OCI-LY1 (cell line): ENCODE measurements around the gene AGTRAP.

Experiments
- H2AFZ ChIP-seq: fragments of 200-600 bp; sonication (generic), shearing (Covaris generic); 2 replicates; pipeline ENCODE4 v1.6.0; 2014; ENCODE audit warnings: antibody characterized with exemption, mild to moderate bottlenecking, low read length
- H3F3A ChIP-seq: fragments of 200-600 bp; sonication (generic), shearing (Covaris generic); 2 replicates; pipeline ENCODE4 v1.6.0; 2014; ENCODE audit warnings: mild to moderate bottlenecking, antibody characterized with exemption, low read length, moderate library complexity; ENCODE audit not compliant: insufficient read depth
- H3K27ac ChIP-seq: fragments of 200-600 bp; sonication (generic); 2 replicates; pipeline ENCODE4 v1.5.1; 2014; ENCODE audit warnings: low read length, mixed run types, mild to moderate bottlenecking, low read depth; ENCODE audit not compliant: poor library complexity, severe bottlenecking
- H3K27me3 ChIP-seq: fragments of 200-600 bp; sonication (generic); 2 replicates; pipeline ENCODE4 v1.6.0; 2014; ENCODE audit warnings: antibody characterized with exemption, mild to moderate bottlenecking, low read length, moderate library complexity; ENCODE audit not compliant: insufficient read depth
- H3K36me3 ChIP-seq: fragments of 200-600 bp; sonication (generic); 2 replicates; pipeline ENCODE4 v1.6.1; 2014; ENCODE audit warnings: mild to moderate bottlenecking, antibody characterized with exemption, low read length, moderate library complexity, mixed read lengths; ENCODE audit not compliant: insufficient read depth
- H3K4me1 ChIP-seq: fragments of 200-600 bp; sonication (generic); 2 replicates; pipeline ENCODE4 v1.5.1; 2014; ENCODE audit warnings: mild to moderate bottlenecking, low read length, moderate library complexity; ENCODE audit not compliant: insufficient read depth, severe bottlenecking
- H3K4me2 ChIP-seq: fragments of 200-600 bp; sonication (generic), shearing (Covaris generic); 2 replicates; pipeline ENCODE4 v1.6.1; 2014; ENCODE audit warnings: low read length
- H3K4me3 ChIP-seq: fragments of 200-600 bp; sonication (generic); 2 replicates; pipeline ENCODE4 v1.5.1; 2014; ENCODE audit warnings: low read length, low read depth, mild to moderate bottlenecking, mixed read lengths; ENCODE audit not compliant: poor library complexity, severe bottlenecking
- H3K79me2 ChIP-seq: fragments of 200-600 bp; shearing (Covaris generic); 2 replicates; pipeline ENCODE4 v1.6.1; 2016; ENCODE audit warnings: mixed run types, low read length, mixed read lengths; ENCODE audit not compliant: insufficient read depth
- H3K9ac ChIP-seq: fragments of 200-600 bp; sonication (generic), shearing (Covaris generic); 2 replicates; pipeline ENCODE4 v1.6.1; 2014; ENCODE audit warnings: mild to moderate bottlenecking, low read length, mixed read lengths
- H3K9me2 ChIP-seq: fragments of 200-600 bp; sonication (generic), shearing (Covaris generic); 2 replicates; pipeline ENCODE4 v1.6.1; 2014; ENCODE audit warnings: low read depth, mild to moderate bottlenecking, low read length, mixed read lengths
- H3K9me3 ChIP-seq: fragments of 200-600 bp; shearing (Covaris generic); 2 replicates; pipeline ENCODE4 v1.6.1; 2014; ENCODE audit warnings: low read length, mixed read lengths
- H4K20me1 ChIP-seq: fragments of 200-600 bp; sonication (generic), shearing (Covaris generic); 2 replicates; pipeline ENCODE4 v1.6.0; 2016; ENCODE audit warnings: mild to moderate bottlenecking, low read length; ENCODE audit not compliant: insufficient read depth
- CTCF ChIP-seq: fragments of 200-600 bp; sonication (generic), shearing (Covaris generic); IDR thresholded peaks from 2 replicates; pipeline ENCODE4 v1.5.1; 2017; ENCODE audit warnings: mild to moderate bottlenecking, antibody characterized with exemption, low read length, moderate library complexity, mixed read lengths
- EZH2 ChIP-seq: fragments of 200-600 bp; sonication (generic), shearing (Covaris generic); IDR thresholded peaks from 2 replicates; pipeline ENCODE4 v1.8.0; 2017; ENCODE audit warnings: borderline replicate concordance, mixed run types, mild to moderate bottlenecking, antibody characterized with exemption, low read length, moderate library complexity, mixed read lengths

Gene AGTRAP

GRCh38 chr1:11764519-11764918 is 28.6 kb downstream of the AGTRAP start:
- Histone ChIP-seq H3K9me3 (no peaks in the 10 kb centered on the region), H3K4me1 (no peaks in the 10 kb centered on the region), H3K9ac (no peak overlapping the region), H3K36me3 (no peaks in the 10 kb centered on the region), H3K79me2 (no peaks in the 10 kb centered on the region), H3K4me3 (no peak overlapping the region), H3K9me2 (no peaks in the 10 kb centered on the region), H3K27ac (no peak overlapping the region), H3F3A (no peaks in the 10 kb centered on the region), H2AFZ (no peak overlapping the region), H3K27me3 (peaks cover 10% of the 10 kb centered on the region; the same call in 1 of the 2 replicates), H4K20me1 (no peaks in the 10 kb centered on the region), H3K4me2 (no peak overlapping the region)
- TF ChIP-seq EZH2 (no peak), CTCF (no peak)

- H3K9me2 ChIP-seq: no peaks in the 10 kb centered on the region
- TF ChIP-seq CTCF: no peak
- TF ChIP-seq EZH2: no peak
- no peaks in the 10 kb centered on the region for H3K4me1 ChIP-seq
- H3K79me2 ChIP-seq: no peaks in the 10 kb centered on the region
- H3K9ac ChIP-seq: no peak overlapping the region
- no peaks in the 10 kb centered on the region for H4K20me1 ChIP-seq
- no peak overlapping the region for H3K4me2 ChIP-seq
- no peak overlapping the region for H2AFZ ChIP-seq
- H3K36me3 ChIP-seq: no peaks in the 10 kb centered on the region
- no peaks in the 10 kb centered on the region for H3K9me3 ChIP-seq
- 0 out of 2 replicates have a peak, but pooled peaks cover 7% of the 10 kb centered on the region for H3K27me3 ChIP-seq
- no peak overlapping the region for H3K27ac ChIP-seq
- H3K4me3 ChIP-seq: no peak overlapping the region
- no peaks in the 10 kb centered on the region for H3F3A ChIP-seq
Observed at GRCh38 chr1:11765661-11766428, 29.9 kb downstream of the AGTRAP start.

GRCh38 chr1:11766429-11766776 is 30.5 kb downstream of the AGTRAP start:
- H3F3A ChIP-seq: no peaks in the 10 kb centered on the region
- no peaks in the 10 kb centered on the region for H3K9me3 ChIP-seq
- no peaks in the 10 kb centered on the region for H4K20me1 ChIP-seq
- no peaks in the 10 kb centered on the region for H3K4me1 ChIP-seq
- no peak overlapping the region for H3K9ac ChIP-seq
- no peaks in the 10 kb centered on the region for H3K36me3 ChIP-seq
- TF ChIP-seq CTCF: no peak
- no peak for TF ChIP-seq EZH2
- 0 out of 2 replicates have a peak, but pooled peaks cover 4% of the 10 kb centered on the region for H3K27me3 ChIP-seq
- H3K27ac ChIP-seq: no peak overlapping the region
- H3K4me2 ChIP-seq: no peak overlapping the region
- no peaks in the 10 kb centered on the region for H3K79me2 ChIP-seq
- H2AFZ ChIP-seq: no peak overlapping the region
- H3K4me3 ChIP-seq: no peak overlapping the region
- H3K9me2 ChIP-seq: no peaks in the 10 kb centered on the region
